Measurements from ENCODE around the gene LAIR2.

GRCh38 chr19:54551950-54552912 is 49.6 kb downstream of the LAIR2 start:
- TF ChIP-seq CTCF (IDR thresholded peaks at IDR 0.05) (no peak), EZH2phosphoT487 (IDR thresholded peaks at IDR 0.05) (no peak), EZH2 (IDR thresholded peaks at IDR 0.05) (no peak)

All from neural progenitor cell (in vitro differentiated cells).